Right lung (tissue), 10 donors: Measurements from ENCODE around the gene CDK14. TPM values are rescaled to one million over a fixed set of nuclear protein-coding genes. Genes with fewer than 3 reads are reported as not detected.

Source experiments
- DNase-seq, 2 donors: peaks; one replicate each; pipeline ENCODE4 v3.0.0-alpha.2; 2013
- long read RNA-seq, 8 donors: transcript quantifications; one replicate each; lab custom pipeline, GENCODE V29; 2026
- polyA plus RNA-seq, 5 donors: library from polyadenylated mRNA; unstranded; fragments of 120-200 nt; gene quantifications; one replicate each; pipeline versions ENCODE4 v1.2.1 to v1.2.3, GENCODE V29; 2013; ENCODE audit warnings: inconsistent platforms in 1 of 5, low replicate concordance in 1 of 5; ENCODE audit not compliant: insufficient read length in 5 of 5, insufficient read depth in 1 of 5

The CDK14 gene
- 10 to 100 TPM; 19.3 to 34.5 (median 33.5) TPM for polyA plus RNA-seq
- long read RNA-seq, donor 1, full-length matches to known transcripts: 4 of 4 reads
- long read RNA-seq, donor 1, partial matches to known transcripts: 0 of 4 reads
- long read RNA-seq, donor 1, other reads (novel, unspliced or antisense): 0 of 4 reads
- long read RNA-seq, donor 2, full-length matches to known transcripts: 3 of 3 reads
- long read RNA-seq, donor 2, partial matches to known transcripts: 0 of 3 reads
- long read RNA-seq, donor 2, other reads (novel, unspliced or antisense): 0 of 3 reads
- long read RNA-seq, donor 3, full-length matches to known transcripts: 3 of 3 reads
- long read RNA-seq, donor 3, partial matches to known transcripts: 0 of 3 reads
- long read RNA-seq, donor 3, other reads (novel, unspliced or antisense): 0 of 3 reads
- long read RNA-seq, donor 4, full-length matches to known transcripts: 1 of 1 reads
- long read RNA-seq, donor 4, partial matches to known transcripts: 0 of 1 reads
- long read RNA-seq, donor 4, other reads (novel, unspliced or antisense): 0 of 1 reads
- long read RNA-seq, donor 5: 0 reads
- long read RNA-seq, donor 6, full-length matches to known transcripts: 3 of 3 reads
- long read RNA-seq, donor 6, partial matches to known transcripts: 0 of 3 reads
- long read RNA-seq, donor 6, other reads (novel, unspliced or antisense): 0 of 3 reads
- long read RNA-seq, donor 7, full-length matches to known transcripts: 4 of 4 reads
- long read RNA-seq, donor 7, partial matches to known transcripts: 0 of 4 reads
- long read RNA-seq, donor 7, other reads (novel, unspliced or antisense): 0 of 4 reads
- long read RNA-seq, donor 8, full-length matches to known transcripts: 2 of 2 reads
- long read RNA-seq, donor 8, partial matches to known transcripts: 0 of 2 reads
- long read RNA-seq, donor 8, other reads (novel, unspliced or antisense): 0 of 2 reads

GRCh38 chr7:90595801-90596670 is at the start of gene CDK14:
Gene CDK14, plus strand, starts transcription at chr7:90596321. Its CDS starts 307 bp downstream, at chr7:90596628.
- peak; percentile 67 to 72 for DNase-seq

- DNase-seq: no peak
Measured at GRCh38 chr7:90551036-90551435, 45.1 kb upstream of the CDK14 start.

GRCh38 chr7:90552521-90552920 is 43.6 kb upstream of the CDK14 start:
- no peak for DNase-seq

- no peak for DNase-seq
Measured at GRCh38 chr7:90560730-90561129, 35.4 kb upstream of the CDK14 start.

- DNase-seq: no peak
Measured at GRCh38 chr7:90563286-90563685, 32.8 kb upstream of the CDK14 start.

GRCh38 chr7:90564455-90564854 is 31.7 kb upstream of the CDK14 start:
- DNase-seq: no peak

- no peak for DNase-seq
Measured at GRCh38 chr7:90568213-90568612, 27.9 kb upstream of the CDK14 start.

- DNase-seq: no peak
Measured at GRCh38 chr7:90569368-90569767, 26.8 kb upstream of the CDK14 start.

- DNase-seq: no peak
Measured at GRCh38 chr7:90570373-90570959, 25.7 kb upstream of the CDK14 start.

- peak in 1 of 2 donors; percentile 14 for DNase-seq
Measured at GRCh38 chr7:90574146-90574819, 21.8 kb upstream of the CDK14 start.

GRCh38 chr7:90574820-90575187 is 21.3 kb upstream of the CDK14 start:
- DNase-seq: no peak

GRCh38 chr7:90579181-90579688 is 16.9 kb upstream of the CDK14 start:
- DNase-seq: no peak

- no peak for DNase-seq
Measured at GRCh38 chr7:90580051-90580450, 16.1 kb upstream of the CDK14 start.

GRCh38 chr7:90582164-90582563 is 14.0 kb upstream of the CDK14 start:
- no peak for DNase-seq

- DNase-seq: no peak
Measured at GRCh38 chr7:90584378-90584777, 11.7 kb upstream of the CDK14 start.

GRCh38 chr7:90586091-90586490 is 10.0 kb upstream of the CDK14 start:
- DNase-seq: no peak

- no peak for DNase-seq
Measured at GRCh38 chr7:90587766-90588165, 8.4 kb upstream of the CDK14 start.

- no peak for DNase-seq
Measured at GRCh38 chr7:90592033-90592432, 4.1 kb upstream of the CDK14 start.

GRCh38 chr7:90593205-90593604 is 2.9 kb upstream of the CDK14 start:
- no peak for DNase-seq

GRCh38 chr7:90594751-90595317 is 1.3 kb upstream of the CDK14 start:
- DNase-seq: no peak
